ENCODE results near the gene PTGDR.

The PTGDR gene

DNA sequence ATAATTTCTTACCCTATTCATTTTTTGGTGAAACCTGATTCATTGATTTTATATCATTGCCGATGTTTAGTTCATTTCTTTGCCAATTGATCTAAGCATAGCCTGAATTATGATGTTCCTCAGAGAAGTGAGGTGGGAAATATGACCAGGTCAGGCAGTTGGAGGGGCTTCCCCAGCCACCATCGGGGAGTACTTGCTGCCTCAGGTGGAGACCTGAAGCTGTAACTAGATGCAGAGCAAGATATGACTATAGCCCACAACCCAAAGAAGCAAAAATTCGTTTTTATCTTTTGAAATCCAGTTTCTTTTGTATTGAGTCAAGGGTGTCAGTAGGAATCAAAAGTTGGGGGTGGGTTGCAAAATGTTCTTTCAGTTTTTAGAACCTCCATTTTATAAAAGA is 7.9 kb downstream of the PTGDR start:
- no peaks in the 10 kb centered on the region for H3K4me1 ChIP-seq (ENCODE audit: control insufficient read depth, insufficient read depth, low read length, poor library complexity, severe bottlenecking)

DNA sequence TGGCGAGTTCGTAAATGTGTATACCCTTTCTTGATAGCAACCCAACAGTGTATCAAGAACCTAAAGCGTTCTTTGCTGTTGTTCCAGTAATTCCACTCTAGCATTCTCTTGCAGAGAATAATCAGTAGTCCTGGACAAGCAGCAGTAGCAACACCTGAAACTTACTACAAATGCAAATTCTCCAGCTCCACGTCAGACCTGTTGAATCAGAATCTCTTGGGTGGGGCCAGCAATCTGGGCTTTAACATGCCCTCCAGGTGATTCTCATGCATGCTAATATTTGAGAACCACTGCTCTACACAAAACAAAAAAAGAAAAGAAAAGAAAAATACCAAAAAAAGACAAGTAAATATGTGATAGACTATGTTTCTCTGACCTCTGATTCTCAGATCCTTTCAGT is 10.1 kb downstream of the PTGDR start:
- DNase-seq: no peak
- no peaks in the 10 kb centered on the region for H3K36me3 ChIP-seq (ENCODE audit: control insufficient read depth, insufficient read depth, low read length)

More for the DNA sequence above, 7.9 kb downstream of the PTGDR start:
- no peaks in the 10 kb centered on the region for H3K36me3 ChIP-seq (ENCODE audit: control insufficient read depth, insufficient read depth, low read length)
- H3K27me3 ChIP-seq (replicated peaks; ENCODE audit: control insufficient read depth, insufficient read depth, low read length, poor library complexity, severe bottlenecking): no peaks in the 10 kb centered on the region
- H3K27ac ChIP-seq (ENCODE audit: insufficient read depth, low read length, poor library complexity, severe bottlenecking): no peak overlapping the region
- no peaks in the 10 kb centered on the region for H3K9me3 ChIP-seq (ENCODE audit: control insufficient read depth, low read length)
- H3K4me3 ChIP-seq (ENCODE audit: insufficient read depth, low read depth, low read length, poor library complexity, severe bottlenecking): no peak overlapping the region
- DNase-seq: no peak

DNA sequence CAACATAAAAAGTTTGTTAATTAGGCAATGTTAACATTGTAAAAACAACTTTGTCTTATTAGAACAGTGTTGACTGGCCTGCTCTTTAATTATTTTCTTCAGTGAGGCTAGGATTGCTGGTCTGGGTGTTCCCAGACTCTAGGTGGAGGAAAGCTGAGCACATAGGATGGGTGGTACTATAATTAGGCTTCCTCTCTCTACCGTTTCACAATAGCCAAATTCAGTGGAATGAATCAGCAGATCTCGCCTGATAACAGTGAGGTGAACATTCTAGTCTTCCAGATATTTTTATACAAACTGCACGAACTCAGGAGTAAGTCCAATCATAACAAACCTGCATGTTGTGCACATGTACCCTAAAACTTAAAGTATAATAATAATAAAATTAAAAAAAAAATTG is 11.9 kb downstream of the PTGDR start:
- Histone ChIP-seq H3K27me3 (replicated peaks; ENCODE audit: control insufficient read depth, insufficient read depth, low read length, poor library complexity, severe bottlenecking) (no peaks in the 10 kb centered on the region), H3K36me3 (ENCODE audit: control insufficient read depth, insufficient read depth, low read length) (no peaks in the 10 kb centered on the region), H3K4me3 (ENCODE audit: insufficient read depth, low read depth, low read length, poor library complexity, severe bottlenecking) (no peak overlapping the region), H3K27ac (ENCODE audit: insufficient read depth, low read length, poor library complexity, severe bottlenecking) (no peak overlapping the region), H3K4me1 (ENCODE audit: control insufficient read depth, insufficient read depth, low read length, poor library complexity, severe bottlenecking) (peaks cover 4% of the 10 kb centered on the region), H3K9me3 (ENCODE audit: control insufficient read depth, low read length) (no peaks in the 10 kb centered on the region)
- DNase-seq: no peak

More for the DNA sequence above, 10.1 kb downstream of the PTGDR start:
- Histone ChIP-seq H3K27ac (ENCODE audit: insufficient read depth, low read length, poor library complexity, severe bottlenecking) (no peak overlapping the region), H3K4me1 (ENCODE audit: control insufficient read depth, insufficient read depth, low read length, poor library complexity, severe bottlenecking) (peaks cover 4% of the 10 kb centered on the region), H3K9me3 (ENCODE audit: control insufficient read depth, low read length) (no peaks in the 10 kb centered on the region), H3K4me3 (ENCODE audit: insufficient read depth, low read depth, low read length, poor library complexity, severe bottlenecking) (no peak overlapping the region), H3K27me3 (replicated peaks; ENCODE audit: control insufficient read depth, insufficient read depth, low read length, poor library complexity, severe bottlenecking) (no peaks in the 10 kb centered on the region)

DNA sequence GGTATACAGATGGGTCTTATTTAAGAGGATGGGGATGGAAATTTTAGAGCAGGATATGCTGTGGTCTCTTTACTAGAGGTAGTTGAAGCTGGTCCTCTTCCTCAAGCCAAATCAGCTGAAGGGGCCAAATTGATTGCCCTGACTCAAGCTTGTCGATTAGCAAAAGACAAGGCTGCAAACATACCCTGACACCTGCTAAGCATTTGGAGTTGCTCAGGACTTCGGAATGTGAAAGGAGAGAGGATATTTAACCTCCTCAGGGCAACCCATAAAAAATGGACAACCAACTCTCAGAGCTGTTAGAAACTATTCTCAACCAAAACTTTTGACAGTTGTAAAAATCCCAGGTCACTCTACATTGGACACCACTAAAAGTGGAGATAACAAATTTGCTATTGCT is 15.6 kb downstream of the PTGDR start:
- no peak overlapping the region for H3K27ac ChIP-seq (ENCODE audit: insufficient read depth, low read length, poor library complexity, severe bottlenecking)
- H3K4me3 ChIP-seq (ENCODE audit: insufficient read depth, low read depth, low read length, poor library complexity, severe bottlenecking): no peak overlapping the region
- H3K4me1 ChIP-seq (ENCODE audit: control insufficient read depth, insufficient read depth, low read length, poor library complexity, severe bottlenecking): peaks cover 22% of the 10 kb centered on the region
- H3K36me3 ChIP-seq (ENCODE audit: control insufficient read depth, insufficient read depth, low read length): no peaks in the 10 kb centered on the region
- DNase-seq: no peak
- no peaks in the 10 kb centered on the region for H3K27me3 ChIP-seq (replicated peaks; ENCODE audit: control insufficient read depth, insufficient read depth, low read length, poor library complexity, severe bottlenecking)
- H3K9me3 ChIP-seq (ENCODE audit: control insufficient read depth, low read length): no peaks in the 10 kb centered on the region

DNA sequence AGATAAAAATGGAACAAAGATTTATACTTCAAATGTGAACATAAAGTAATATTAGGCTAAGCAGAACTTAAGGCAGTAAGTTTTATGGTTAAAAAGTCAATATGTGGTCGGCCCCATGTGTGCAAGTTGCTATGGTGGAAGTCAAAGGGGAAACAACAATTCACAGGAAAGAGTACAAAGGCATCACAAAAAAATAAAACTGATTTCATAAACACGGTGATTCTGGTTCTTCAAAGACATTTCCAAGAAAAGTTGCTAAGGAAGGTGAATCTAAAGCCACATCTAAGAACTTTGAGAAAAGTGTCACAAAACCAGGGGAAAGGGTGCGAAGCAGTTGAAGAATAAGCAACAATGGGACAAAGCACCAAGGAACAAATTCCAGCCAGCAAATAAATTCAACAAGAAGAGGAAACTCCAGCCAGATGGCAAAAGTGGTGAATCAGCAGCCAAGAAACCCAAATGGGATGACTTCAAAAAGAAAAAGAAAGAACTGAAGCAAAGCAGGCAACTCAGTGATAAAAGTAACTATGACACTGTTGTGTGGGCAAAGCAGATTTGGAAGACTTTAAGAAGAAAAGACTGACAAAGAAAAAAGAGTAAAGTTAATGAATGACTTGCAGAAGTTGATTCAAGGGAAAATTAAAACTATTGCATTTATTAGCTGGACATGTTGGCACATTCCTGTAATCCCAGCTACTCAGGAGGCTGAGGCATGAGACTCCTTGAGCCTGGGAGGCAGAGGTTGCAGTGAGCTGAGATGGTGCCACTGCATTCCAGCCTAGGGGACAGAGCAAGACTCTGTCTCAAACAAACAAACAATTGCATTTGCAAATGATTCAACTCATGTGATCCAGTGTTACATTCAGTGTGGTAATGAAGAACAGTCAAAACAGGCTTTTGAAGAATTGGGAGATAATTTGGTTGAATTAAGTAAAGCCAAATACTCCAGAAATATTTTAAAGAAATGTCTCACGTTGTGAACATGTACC is 19.5 kb downstream of the PTGDR start:
- DNase-seq: no peak
- no peak overlapping the region for H3K4me3 ChIP-seq (ENCODE audit: insufficient read depth, low read depth, low read length, poor library complexity, severe bottlenecking)
- no peaks in the 10 kb centered on the region for H3K36me3 ChIP-seq (ENCODE audit: control insufficient read depth, insufficient read depth, low read length)
- no peaks in the 10 kb centered on the region for H3K27me3 ChIP-seq (replicated peaks; ENCODE audit: control insufficient read depth, insufficient read depth, low read length, poor library complexity, severe bottlenecking)
- H3K9me3 ChIP-seq (ENCODE audit: control insufficient read depth, low read length): no peaks in the 10 kb centered on the region
- H3K27ac ChIP-seq (ENCODE audit: insufficient read depth, low read length, poor library complexity, severe bottlenecking): peak overlapping the region; percentile 6
- H3K4me1 ChIP-seq (ENCODE audit: control insufficient read depth, insufficient read depth, low read length, poor library complexity, severe bottlenecking): peaks cover 28% of the 10 kb centered on the region

DNA sequence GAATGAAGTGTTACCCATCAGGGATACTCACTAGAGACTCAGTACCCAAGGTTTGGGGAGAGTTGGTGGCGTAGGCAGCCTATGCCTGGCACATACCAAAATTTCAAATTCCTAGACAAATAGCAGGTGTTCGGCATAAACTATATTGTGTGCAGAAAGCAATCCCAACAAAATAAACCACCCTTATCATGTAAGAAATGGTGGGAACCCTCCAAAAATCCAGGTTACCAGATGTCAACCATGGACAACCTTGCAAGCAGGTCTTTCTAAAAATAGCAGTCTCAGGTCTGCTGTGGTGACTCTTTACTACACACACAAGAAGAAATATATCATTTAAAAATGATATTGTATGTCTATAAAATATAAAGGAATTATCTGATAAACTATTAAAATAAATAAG is 28.9 kb downstream of the PTGDR start:
- Histone ChIP-seq H3K36me3 (ENCODE audit: control insufficient read depth, insufficient read depth, low read length) (no peaks in the 10 kb centered on the region), H3K4me1 (ENCODE audit: control insufficient read depth, insufficient read depth, low read length, poor library complexity, severe bottlenecking) (peaks cover 8% of the 10 kb centered on the region), H3K9me3 (ENCODE audit: control insufficient read depth, low read length) (no peaks in the 10 kb centered on the region), H3K27me3 (replicated peaks; ENCODE audit: control insufficient read depth, insufficient read depth, low read length, poor library complexity, severe bottlenecking) (no peaks in the 10 kb centered on the region), H3K4me3 (ENCODE audit: insufficient read depth, low read depth, low read length, poor library complexity, severe bottlenecking) (no peak overlapping the region), H3K27ac (ENCODE audit: insufficient read depth, low read length, poor library complexity, severe bottlenecking) (no peak overlapping the region)
- DNase-seq: no peak

DNA sequence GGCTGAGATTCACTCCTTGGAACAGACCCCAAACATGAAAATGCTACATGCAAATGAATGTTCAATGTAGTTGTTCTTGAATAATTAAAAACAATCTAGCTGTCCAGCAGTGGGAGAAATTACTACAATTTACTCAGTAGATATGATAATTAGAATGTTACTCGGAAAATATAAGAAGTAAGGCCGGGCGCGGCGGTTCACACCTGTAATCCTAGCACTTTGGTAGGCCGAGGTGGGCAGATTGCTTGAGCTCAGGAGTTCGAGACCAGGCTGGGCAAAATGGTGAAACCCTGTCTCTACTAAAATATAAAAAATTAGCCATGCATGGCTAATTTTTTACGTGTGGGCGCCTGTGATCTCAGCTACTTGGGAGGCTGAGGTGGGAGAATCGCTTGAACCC is 31.3 kb downstream of the PTGDR start:
- no peaks in the 10 kb centered on the region for H3K9me3 ChIP-seq (ENCODE audit: control insufficient read depth, low read length)
- no peak for DNase-seq

DNA sequence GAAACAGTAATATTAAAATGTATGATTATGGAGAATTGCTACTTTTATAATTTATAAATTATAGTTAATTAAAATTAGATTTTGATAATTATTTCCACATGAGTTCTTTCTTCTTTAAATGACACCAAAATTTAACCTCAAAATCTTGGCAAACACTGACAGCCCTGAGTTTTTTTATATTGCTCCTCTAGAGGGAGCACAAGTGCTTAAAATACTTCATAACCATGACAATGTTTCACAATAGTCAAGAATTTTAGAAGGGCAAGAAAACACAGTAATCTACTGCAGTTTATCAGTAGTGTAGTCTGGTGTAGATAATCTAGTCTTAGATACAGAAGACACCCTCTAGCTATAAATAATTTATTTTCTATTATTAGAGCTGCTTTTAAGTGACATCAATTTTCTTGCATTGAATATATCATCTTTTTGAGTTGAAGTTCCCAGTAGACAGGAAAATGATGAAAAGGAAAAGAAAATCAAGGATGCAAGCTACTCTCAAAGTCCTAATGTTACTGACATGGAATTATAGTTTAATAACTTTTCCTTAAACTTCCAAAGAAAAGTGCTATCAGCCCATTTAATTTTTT is 32.3 kb downstream of the PTGDR start:
- DNase-seq: no peak
- H3K36me3 ChIP-seq (ENCODE audit: control insufficient read depth, insufficient read depth, low read length): no peaks in the 10 kb centered on the region
- H3K27ac ChIP-seq (ENCODE audit: insufficient read depth, low read length, poor library complexity, severe bottlenecking): no peak overlapping the region

More for the DNA sequence above, 31.3 kb downstream of the PTGDR start:
- no peaks in the 10 kb centered on the region for H3K27me3 ChIP-seq (replicated peaks; ENCODE audit: control insufficient read depth, insufficient read depth, low read length, poor library complexity, severe bottlenecking)
- H3K4me3 ChIP-seq (ENCODE audit: insufficient read depth, low read depth, low read length, poor library complexity, severe bottlenecking): no peak overlapping the region
- H3K27ac ChIP-seq (ENCODE audit: insufficient read depth, low read length, poor library complexity, severe bottlenecking): no peak overlapping the region
- peaks cover 10% of the 10 kb centered on the region for H3K4me1 ChIP-seq (ENCODE audit: control insufficient read depth, insufficient read depth, low read length, poor library complexity, severe bottlenecking)
- no peaks in the 10 kb centered on the region for H3K36me3 ChIP-seq (ENCODE audit: control insufficient read depth, insufficient read depth, low read length)

DNA sequence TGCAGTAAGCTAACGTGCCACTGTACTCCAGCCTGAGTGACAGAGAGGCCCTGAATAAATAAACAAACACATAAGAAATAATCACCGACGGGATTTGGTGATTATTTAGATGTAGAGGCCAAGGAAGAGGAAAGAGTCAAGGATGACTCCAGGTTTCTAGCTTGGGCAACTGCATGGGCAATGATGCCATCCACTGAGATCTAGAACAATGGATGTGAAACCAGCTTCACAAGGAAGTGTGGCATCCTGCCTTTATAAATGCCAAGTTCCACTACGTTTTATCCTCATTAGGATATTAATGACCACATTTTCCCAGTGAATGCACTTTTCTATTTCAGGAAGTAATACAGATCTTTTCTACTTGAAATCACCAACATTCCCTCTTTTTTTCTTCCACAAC is 35.7 kb downstream of the PTGDR start:
- no peak for DNase-seq

More for the DNA sequence above, 32.3 kb downstream of the PTGDR start:
- H3K9me3 ChIP-seq (ENCODE audit: control insufficient read depth, low read length): no peaks in the 10 kb centered on the region
- H3K4me1 ChIP-seq (ENCODE audit: control insufficient read depth, insufficient read depth, low read length, poor library complexity, severe bottlenecking): peaks cover 12% of the 10 kb centered on the region
- H3K27me3 ChIP-seq (replicated peaks; ENCODE audit: control insufficient read depth, insufficient read depth, low read length, poor library complexity, severe bottlenecking): no peaks in the 10 kb centered on the region
- H3K4me3 ChIP-seq (ENCODE audit: insufficient read depth, low read depth, low read length, poor library complexity, severe bottlenecking): no peak overlapping the region

DNA sequence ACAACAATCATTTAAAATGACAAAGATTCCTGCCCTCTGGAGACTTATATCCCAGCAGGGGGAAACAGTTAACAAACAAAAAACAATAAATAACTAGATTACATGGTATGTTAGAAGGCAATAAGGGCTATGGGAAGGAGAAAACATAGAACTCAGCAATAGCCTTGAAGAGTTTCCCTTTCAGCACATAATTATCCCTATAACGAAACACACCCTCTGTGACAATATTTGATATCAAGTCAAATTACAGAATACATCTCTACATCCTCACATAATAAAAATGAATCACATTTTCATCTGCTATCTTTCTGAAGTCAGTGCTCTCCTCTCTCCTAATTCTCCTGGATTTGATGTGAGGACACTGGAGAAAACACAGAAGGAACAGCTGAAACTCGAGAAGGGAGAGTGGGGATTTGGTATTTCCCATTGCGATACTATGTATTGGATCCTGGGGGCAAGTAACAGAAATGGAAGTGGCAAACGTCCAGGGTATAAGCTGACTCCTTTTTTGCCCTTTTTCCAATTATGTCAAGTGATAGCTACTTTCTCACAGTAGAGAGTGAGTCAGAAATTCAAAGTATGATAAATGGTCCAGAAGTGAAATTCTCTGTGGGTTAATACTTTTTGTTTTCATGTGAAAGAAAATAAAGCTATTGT is 36.9 kb downstream of the PTGDR start:
- DNase-seq: no peak
- Histone ChIP-seq H3K9me3 (ENCODE audit: control insufficient read depth, low read length) (no peaks in the 10 kb centered on the region), H3K36me3 (ENCODE audit: control insufficient read depth, insufficient read depth, low read length) (no peaks in the 10 kb centered on the region), H3K27me3 (replicated peaks; ENCODE audit: control insufficient read depth, insufficient read depth, low read length, poor library complexity, severe bottlenecking) (no peaks in the 10 kb centered on the region), H3K4me1 (ENCODE audit: control insufficient read depth, insufficient read depth, low read length, poor library complexity, severe bottlenecking) (peaks cover 23% of the 10 kb centered on the region), H3K27ac (ENCODE audit: insufficient read depth, low read length, poor library complexity, severe bottlenecking) (no peak overlapping the region), H3K4me3 (ENCODE audit: insufficient read depth, low read depth, low read length, poor library complexity, severe bottlenecking) (no peak overlapping the region)

More for the DNA sequence above, 35.7 kb downstream of the PTGDR start:
- Histone ChIP-seq H3K9me3 (ENCODE audit: control insufficient read depth, low read length) (no peaks in the 10 kb centered on the region), H3K27me3 (replicated peaks; ENCODE audit: control insufficient read depth, insufficient read depth, low read length, poor library complexity, severe bottlenecking) (no peaks in the 10 kb centered on the region), H3K27ac (ENCODE audit: insufficient read depth, low read length, poor library complexity, severe bottlenecking) (no peak overlapping the region), H3K4me1 (ENCODE audit: control insufficient read depth, insufficient read depth, low read length, poor library complexity, severe bottlenecking) (peaks cover 19% of the 10 kb centered on the region), H3K36me3 (ENCODE audit: control insufficient read depth, insufficient read depth, low read length) (no peaks in the 10 kb centered on the region), H3K4me3 (ENCODE audit: insufficient read depth, low read depth, low read length, poor library complexity, severe bottlenecking) (no peak overlapping the region)

All from effector memory CD4-positive, alpha-beta T cell (primary cell).